GM10266 (cell line): ENCODE results near the gene SPTBN5.

ENCODE experiments used
- DNase-seq: peaks from one replicate; pipeline ENCODE4 v3.0.0; 2012; ENCODE audit errors: extremely low spot score
- TF ChIP-seq, protein P1 (sequence below): IDR thresholded peaks from 2 replicates; pipeline ENCODE4 v1.5.1; 2012; ENCODE audit warnings: mild to moderate bottlenecking, low read depth; ENCODE audit not compliant: control insufficient read depth, insufficient read depth; ENCODE audit errors: missing control alignments

SPTBN5 gene

DNA sequence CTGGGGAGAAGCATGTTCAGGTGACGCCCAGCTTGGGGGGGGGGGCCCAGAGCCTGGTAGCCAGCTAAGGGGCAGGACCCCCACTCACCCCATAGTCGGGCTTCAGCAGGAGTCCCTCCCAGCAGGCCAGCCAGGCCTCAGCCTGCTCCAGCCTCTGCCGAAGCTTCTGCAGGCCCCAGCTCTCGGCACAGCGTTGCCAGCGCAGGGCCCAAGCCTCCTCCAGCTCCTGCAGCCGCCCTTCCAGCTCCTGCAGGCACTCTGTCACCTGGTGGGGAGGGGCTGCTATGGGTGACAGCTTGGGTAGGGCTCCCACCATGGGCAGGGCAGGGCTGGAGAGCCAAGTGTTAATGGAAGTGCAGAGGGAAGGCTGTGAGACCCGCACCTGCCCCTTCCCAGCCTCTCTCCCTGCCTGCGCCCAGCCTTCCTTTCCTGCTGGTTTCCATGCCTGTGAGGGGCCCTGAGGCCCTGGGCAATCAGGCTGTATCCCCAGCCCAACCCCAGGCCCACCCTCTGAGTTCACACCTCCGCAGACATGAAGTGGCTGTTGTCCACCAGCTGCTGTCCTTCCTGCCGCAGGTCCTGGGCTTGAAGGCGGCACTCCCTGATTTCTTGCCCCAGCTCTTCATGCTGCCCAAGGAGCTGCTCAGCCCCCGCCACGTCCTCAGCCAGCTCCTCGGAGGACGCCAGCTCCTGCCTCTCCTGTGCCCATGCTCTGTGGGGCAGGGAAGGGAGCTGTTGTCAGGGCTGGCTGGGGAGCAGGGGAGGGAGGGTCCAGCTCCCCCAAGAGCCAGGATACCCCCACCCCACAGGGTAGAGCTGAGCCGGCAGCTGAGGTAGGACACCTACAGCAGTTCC, 40.9 kb downstream of the SPTBN5 start:
- DNase-seq = no peak
- TF ChIP-seq, protein P1, sequence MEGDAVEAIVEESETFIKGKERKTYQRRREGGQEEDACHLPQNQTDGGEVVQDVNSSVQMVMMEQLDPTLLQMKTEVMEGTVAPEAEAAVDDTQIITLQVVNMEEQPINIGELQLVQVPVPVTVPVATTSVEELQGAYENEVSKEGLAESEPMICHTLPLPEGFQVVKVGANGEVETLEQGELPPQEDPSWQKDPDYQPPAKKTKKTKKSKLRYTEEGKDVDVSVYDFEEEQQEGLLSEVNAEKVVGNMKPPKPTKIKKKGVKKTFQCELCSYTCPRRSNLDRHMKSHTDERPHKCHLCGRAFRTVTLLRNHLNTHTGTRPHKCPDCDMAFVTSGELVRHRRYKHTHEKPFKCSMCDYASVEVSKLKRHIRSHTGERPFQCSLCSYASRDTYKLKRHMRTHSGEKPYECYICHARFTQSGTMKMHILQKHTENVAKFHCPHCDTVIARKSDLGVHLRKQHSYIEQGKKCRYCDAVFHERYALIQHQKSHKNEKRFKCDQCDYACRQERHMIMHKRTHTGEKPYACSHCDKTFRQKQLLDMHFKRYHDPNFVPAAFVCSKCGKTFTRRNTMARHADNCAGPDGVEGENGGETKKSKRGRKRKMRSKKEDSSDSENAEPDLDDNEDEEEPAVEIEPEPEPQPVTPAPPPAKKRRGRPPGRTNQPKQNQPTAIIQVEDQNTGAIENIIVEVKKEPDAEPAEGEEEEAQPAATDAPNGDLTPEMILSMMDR = no peak

DNA sequence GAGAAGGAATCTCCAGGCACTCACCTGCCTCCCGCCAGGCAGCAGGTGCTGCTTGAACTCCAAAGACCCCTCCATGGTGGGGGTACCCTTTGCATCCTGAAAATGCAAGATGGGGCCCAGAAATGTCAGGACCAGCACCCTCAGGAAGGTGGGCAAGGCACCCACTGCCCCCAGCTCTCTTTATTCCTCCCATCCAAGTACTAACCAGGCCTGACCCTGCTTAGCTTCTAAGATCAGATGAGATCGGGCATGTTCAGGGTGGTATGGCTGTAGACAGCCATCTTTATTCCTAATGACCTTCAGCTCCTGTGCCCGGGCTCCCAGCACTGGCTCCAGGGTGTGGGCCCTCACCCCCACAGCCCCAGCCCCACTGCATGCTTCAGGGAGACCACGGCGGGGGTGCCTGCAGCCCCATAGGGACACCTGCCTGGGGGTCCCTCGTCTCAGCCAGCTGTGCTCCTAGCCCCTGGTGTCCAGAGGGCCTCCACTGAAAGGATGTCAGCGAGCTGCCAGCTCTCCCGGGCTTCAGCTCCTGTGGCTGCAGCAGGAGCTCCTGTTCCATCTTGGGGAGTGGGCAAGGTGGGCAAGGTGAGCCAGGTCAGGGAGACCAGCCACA, 42.0 kb downstream of the SPTBN5 start:
- DNase-seq = no peak
- TF ChIP-seq, protein P1 = no peak

DNA sequence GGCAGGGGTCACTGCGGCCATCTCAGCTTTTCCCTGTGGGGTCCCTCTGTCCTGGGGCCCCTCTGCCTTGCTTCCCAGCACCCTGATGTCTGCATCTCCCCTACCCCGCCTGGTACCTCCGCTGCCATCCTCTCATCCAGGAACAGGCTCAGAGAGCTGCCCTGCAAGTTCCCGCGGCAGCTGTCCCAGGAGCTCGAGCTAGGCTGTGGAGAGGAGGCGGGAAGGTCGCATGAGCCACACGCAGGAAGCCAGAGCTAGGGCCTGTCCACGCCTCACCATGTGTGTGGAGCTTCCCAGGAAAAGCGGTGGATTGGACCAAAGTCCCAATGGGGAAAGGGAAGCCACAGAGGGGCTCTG, 42.7 kb downstream of the SPTBN5 start:
- TF ChIP-seq, protein P1 = no peak
- no peak for DNase-seq

DNA sequence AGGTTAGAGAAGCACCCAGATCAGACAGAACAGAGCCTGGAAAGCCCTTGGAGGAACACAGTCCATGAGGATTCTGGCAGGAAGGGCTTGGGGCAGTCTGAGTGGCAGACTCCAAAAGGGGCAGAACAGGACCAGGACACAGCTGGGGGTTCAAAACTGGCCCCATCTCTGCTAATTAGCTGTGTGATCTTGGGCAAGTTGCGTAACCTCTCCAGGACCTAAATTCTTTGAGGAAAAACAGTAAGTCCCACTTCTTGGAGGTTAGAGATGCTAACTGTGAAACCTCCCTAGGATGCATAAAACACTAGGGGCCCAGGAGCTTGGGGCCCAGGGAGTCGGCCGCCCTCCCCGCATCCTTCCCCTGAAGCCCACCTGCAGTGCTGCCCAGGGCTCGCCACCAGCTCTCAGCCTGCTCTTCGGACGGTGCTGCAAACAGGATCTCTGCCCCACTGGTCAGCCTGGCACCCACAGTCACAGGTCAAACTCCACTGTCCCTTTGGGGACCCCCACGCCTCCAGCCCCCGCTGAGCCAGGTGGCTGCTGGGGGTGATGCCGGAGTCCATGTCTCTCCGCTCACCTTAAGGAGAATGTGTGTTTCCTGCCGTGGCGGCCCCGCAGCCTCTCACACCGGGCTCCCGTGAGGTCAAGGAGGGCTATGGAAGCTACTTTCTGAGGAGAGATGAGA, 43.2 kb downstream of the SPTBN5 start:
- TF ChIP-seq, protein P1 = no peak
- DNase-seq = no peak

DNA sequence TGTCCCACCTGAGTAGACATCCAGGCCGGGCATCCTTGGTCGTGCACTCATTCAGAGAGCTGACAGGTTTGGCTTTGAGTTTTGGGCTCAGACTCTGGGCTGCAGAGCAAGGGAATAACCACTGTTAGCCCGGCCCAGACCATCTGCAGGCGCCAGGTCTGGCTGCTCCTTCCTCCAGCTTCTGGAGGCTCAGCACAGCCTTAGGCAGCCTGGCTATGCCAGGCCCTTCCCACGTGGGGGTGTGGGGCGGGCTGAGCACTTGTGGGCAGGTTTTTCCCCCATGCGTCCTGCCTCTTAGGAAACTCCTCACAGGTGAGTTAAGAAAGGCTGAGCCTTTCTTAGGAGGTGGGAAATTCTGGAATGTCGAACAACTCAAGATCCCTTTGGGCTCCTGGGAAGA, 44.0 kb downstream of the SPTBN5 start:
- DNase-seq = no peak
- TF ChIP-seq, protein P1 = no peak

DNA sequence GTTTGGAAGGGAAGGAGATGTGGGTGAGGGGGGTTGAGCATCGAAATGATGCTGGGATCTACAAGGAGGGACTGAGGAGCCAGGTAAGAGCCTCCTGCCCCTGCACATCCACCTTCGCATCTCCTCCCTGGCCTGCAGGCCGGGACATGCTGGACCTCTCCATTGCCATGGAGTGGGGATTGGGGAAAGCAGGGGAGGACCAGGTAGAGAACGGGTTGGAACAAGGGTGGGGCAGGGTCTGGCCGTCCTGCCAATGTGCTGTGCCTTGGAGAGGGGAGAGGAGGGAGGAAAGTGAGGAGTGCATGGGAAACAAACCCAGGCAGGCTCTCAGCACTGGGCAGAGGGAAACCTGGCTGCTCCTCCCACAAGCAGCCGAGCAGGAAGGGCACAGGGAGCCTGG, 44.6 kb downstream of the SPTBN5 start:
- no peak for DNase-seq
- TF ChIP-seq, protein P1 = no peak
